ENCODE data around the gene PILRB. TPM values are rescaled to one million over a fixed set of nuclear protein-coding genes. Genes with fewer than 3 reads are reported as not detected.
"Not testable (repeated sequence)": the region's sequence is repeated elsewhere in the genome, so short reads cannot be mapped to it uniquely, and the experiment has no call there.

Gene PILRB
- total RNA-seq (10 to 100 TPM; 13.2 to 15.6 (median 13.7) TPM), polyA plus RNA-seq (18.1 TPM)
- long read RNA-seq, donor 1, full-length matches to known transcripts, result 1 of 5 reads
- long read RNA-seq, donor 1, partial matches to known transcripts, result 0 of 5 reads
- long read RNA-seq, donor 1, other reads (novel, unspliced or antisense), result 4 of 5 reads
- long read RNA-seq, donor 2, partial matches to known transcripts, result 1 of 6 reads
- long read RNA-seq, donor 2, other reads (novel, unspliced or antisense), result 4 of 6 reads
- long read RNA-seq, donor 3, partial matches to known transcripts, result 0 of 5 reads
- long read RNA-seq, donor 3, other reads (novel, unspliced or antisense), result 5 of 5 reads
- long read RNA-seq, donor 4, partial matches to known transcripts, result 0 of 3 reads
- long read RNA-seq, donor 4, other reads (novel, unspliced or antisense), result 3 of 3 reads

DNA sequence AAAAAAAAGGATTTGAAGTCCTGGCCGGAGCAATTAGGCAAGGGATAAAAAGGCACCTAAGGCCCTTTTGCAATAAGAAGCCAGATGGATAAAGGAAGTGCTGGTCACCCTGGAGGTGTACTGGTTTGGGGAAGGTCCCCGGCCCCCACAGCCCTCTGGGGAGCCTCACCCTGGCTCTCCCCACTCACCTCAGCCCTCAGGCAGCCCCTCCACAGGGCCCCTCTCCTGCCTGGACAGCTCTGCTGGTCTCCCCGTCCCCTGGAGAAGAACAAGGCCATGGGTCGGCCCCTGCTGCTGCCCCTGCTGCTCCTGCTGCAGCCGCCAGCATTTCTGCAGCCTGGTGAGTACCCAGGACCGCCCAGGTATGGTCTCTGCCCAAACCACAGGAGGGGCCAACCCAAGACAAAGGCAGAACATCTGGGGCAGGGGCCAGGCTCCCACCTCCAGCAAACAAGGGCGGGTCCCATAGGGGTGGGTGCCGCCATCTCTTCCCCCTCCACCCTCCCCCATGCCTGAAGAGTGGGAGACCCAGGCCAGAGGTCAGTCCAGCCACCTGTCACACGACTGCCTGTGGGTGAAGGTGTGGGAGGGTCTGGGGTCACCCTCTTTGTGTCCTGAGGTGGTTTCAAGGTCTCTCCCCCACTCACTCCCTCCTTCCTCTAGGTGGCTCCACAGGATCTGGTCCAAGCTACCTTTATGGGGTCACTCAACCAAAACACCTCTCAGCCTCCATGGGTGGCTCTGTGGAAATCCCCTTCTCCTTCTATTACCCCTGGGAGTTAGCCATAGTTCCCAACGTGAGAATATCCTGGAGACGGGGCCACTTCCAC is at the start of gene PILRB:
TSS of gene PILRB (plus strand) at position 91 of the 830 bp plus-strand sequence. CDS start at position 277, 186 bp downstream.
- intact Hi-C loops (cut with DNase I), result no loop called here
- ATAC-seq, result no peak
- peak in 1 of 3 donors; percentile 16 for DNase-seq

DNA sequence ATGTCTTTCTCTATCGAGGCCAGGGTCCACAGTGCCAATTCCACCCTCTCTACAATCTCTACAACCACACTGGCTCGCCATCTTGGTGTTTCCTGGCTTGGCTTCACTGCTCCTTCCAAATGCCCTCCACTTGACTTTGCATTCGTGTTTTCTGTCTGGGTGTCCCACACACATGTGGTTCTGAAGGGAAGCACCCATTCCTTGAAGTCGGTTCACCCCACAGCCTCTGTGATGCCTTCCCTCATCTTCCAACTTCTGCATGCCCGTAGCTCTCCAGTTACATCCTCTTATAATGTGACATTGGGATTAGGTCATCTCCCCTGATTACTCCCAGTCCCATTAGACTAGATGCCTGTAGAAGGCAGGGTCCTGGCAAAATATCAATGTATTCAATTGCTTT is 39.6 kb upstream of the PILRB start:
- DNase-seq; H3K27ac ChIP-seq (ENCODE audit: low read length); ATAC-seq; intact Hi-C loops (cut with DNase I); H3K27me3 ChIP-seq (ENCODE audit: control insufficient read depth, insufficient read depth); H3K9me3 ChIP-seq (ENCODE audit: control insufficient read depth, low read length); H3K4me3 ChIP-seq (ENCODE audit: low read length); H3K4me1 ChIP-seq (ENCODE audit: control insufficient read depth, insufficient read depth, low read length): not testable (repeated sequence)
- 88% methylated on average over 4 of the region's 5 CpGs for WGBS

More for the DNA sequence above, at the start of gene PILRB:
- no peak within 1 kb of the TSS for H3K27ac ChIP-seq (ENCODE audit: low read length)
- no peaks in the 10 kb centered on the region for H3K27me3 ChIP-seq (ENCODE audit: control insufficient read depth, insufficient read depth)
- 85% methylated on average over 11 of the region's 11 CpGs for WGBS
- H3K4me3 ChIP-seq (ENCODE audit: low read length), result no peak within 1 kb of the TSS
- no peaks in the 10 kb centered on the region for H3K9me3 ChIP-seq (ENCODE audit: control insufficient read depth, low read length)
- H3K4me1 ChIP-seq (ENCODE audit: control insufficient read depth, insufficient read depth, low read length), result no peaks in the 10 kb centered on the region

DNA sequence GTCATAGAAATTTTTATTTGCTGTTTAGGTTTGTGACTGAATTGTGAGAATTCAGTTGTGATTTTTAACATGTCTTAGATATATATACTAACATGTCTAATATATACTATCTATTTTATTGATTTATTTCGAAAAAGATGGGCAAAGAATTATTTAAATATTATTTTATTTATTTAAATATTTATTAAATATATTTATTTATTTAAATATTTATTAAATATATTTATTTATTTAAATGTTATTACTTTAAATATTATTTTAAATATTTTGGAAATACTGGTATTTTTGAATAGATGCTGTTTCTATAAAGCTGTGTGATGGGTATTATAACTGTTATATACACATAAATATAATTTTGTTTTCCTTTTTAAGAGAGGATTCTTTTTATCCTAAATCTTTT is 36.3 kb upstream of the PILRB start:
- ATAC-seq, result not testable (repeated sequence)
- WGBS, result 99% methylated on average over 1 of the region's 1 CpG

GRCh38 chr7:100324194-100324593 is 33.7 kb upstream of the PILRB start:
- intact Hi-C loops (cut with DNase I), result not testable (repeated sequence)

More for the DNA sequence above, 36.3 kb upstream of the PILRB start:
- H3K4me3 ChIP-seq (ENCODE audit: low read length); H3K4me1 ChIP-seq (ENCODE audit: control insufficient read depth, insufficient read depth, low read length); H3K27me3 ChIP-seq (ENCODE audit: control insufficient read depth, insufficient read depth); H3K27ac ChIP-seq (ENCODE audit: low read length); DNase-seq; intact Hi-C loops (cut with DNase I); H3K9me3 ChIP-seq (ENCODE audit: control insufficient read depth, low read length): not testable (repeated sequence)

DNA sequence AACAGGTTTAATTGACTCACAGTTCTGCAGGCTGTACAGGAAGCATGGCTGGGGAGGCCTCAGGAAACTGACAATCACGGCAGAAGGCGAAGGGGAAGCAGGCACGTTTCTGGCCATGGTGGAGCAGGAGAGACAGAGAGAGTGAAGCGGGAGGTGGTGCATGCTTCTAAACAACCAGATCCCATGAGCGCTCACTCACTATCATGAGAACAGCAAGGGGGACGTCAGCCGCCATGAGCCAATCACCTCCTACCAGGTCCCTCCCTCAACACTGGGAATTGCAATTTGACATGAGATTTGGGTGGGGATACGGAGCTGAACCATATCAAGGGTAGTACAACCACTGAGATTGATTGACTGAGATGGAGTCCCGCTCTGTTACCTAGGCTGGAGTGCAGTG is 32.2 kb upstream of the PILRB start:
- DNase-seq; H3K9me3 ChIP-seq (ENCODE audit: control insufficient read depth, low read length); intact Hi-C loops (cut with DNase I); H3K27ac ChIP-seq (ENCODE audit: low read length); H3K27me3 ChIP-seq (ENCODE audit: control insufficient read depth, insufficient read depth); H3K4me3 ChIP-seq (ENCODE audit: low read length); H3K4me1 ChIP-seq (ENCODE audit: control insufficient read depth, insufficient read depth, low read length); ATAC-seq: not testable (repeated sequence)
- WGBS, result 88% methylated on average over 9 of the region's 9 CpGs

More at GRCh38 chr7:100324194-100324593, 33.7 kb upstream of the PILRB start:
- H3K4me1 ChIP-seq (ENCODE audit: control insufficient read depth, insufficient read depth, low read length); H3K4me3 ChIP-seq (ENCODE audit: low read length); DNase-seq; H3K27me3 ChIP-seq (ENCODE audit: control insufficient read depth, insufficient read depth); H3K27ac ChIP-seq (ENCODE audit: low read length); H3K9me3 ChIP-seq (ENCODE audit: control insufficient read depth, low read length); ATAC-seq: not testable (repeated sequence)
- 92% methylated on average over 13 of the region's 13 CpGs for WGBS

- H3K9me3 ChIP-seq (ENCODE audit: control insufficient read depth, low read length); H3K4me3 ChIP-seq (ENCODE audit: low read length); H3K27ac ChIP-seq (ENCODE audit: low read length); ATAC-seq; intact Hi-C loops (cut with DNase I); H3K27me3 ChIP-seq (ENCODE audit: control insufficient read depth, insufficient read depth); DNase-seq; H3K4me1 ChIP-seq (ENCODE audit: control insufficient read depth, insufficient read depth, low read length): not testable (repeated sequence)
- 95% methylated on average over 10 of the region's 11 CpGs for WGBS
Measured at GRCh38 chr7:100326914-100327313, 31.0 kb upstream of the PILRB start.

DNA sequence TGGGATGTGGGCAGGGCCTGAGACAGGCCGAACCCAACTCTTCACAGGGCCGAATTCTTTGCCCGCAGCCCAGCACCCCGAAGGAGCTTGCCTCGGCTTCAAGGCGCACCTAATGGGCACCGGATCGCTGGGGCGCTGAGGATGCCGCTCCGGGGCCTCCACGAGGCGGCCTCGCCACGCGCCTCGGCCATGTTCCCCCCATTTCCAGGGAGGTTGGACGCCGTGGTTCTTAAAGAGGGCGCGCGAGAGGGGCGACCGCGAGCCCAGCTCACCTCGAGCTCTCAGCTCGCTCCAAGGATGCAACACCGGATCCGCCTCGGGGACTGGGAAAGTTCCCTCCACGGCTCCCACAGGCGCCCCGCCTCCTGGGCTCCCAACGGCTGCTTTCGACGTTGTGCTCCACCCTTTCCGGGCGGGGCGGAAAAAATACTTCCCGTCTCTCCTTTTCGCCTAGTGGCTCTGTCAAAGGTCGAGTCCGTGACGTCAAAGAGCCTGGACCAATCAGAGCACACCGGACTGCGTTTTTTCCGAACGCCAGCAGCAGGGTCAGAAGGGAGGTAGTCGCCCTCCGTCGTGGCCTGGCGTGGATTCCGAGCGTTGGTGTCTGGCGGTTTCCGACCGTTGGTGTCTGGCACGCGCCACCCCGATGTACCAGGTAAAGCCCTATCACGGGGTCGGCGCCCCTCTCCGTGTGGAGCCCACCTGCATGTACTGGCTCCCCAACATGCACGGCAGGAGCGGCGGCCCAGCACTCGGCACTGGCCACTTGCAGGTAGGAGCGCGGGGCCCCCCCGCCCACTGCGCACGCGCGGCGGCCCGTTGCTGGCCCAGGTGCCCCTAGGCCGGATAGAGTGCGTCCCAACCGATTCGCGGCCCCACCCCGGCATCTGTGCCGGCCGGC is 22.1 kb upstream of the PILRB start:
- Histone ChIP-seq H3K4me3 (ENCODE audit: low read length) (peak overlapping the region; percentile 41), H3K27ac (ENCODE audit: low read length) (peak overlapping the region; percentile 91)
- H3K4me1 ChIP-seq (ENCODE audit: control insufficient read depth, insufficient read depth, low read length); H3K9me3 ChIP-seq (ENCODE audit: control insufficient read depth, low read length); H3K27me3 ChIP-seq (ENCODE audit: control insufficient read depth, insufficient read depth); intact Hi-C loops (cut with DNase I): not testable (repeated sequence)
- under 1% methylated on average over 81 of the region's 85 CpGs for WGBS
- DNase-seq, result peak; percentile 94 to 97 (median 96)
- ATAC-seq, result peak; percentile 99 to 100

- H3K27ac ChIP-seq (ENCODE audit: low read length); H3K9me3 ChIP-seq (ENCODE audit: control insufficient read depth, low read length); H3K4me3 ChIP-seq (ENCODE audit: low read length); DNase-seq; intact Hi-C loops (cut with DNase I); H3K27me3 ChIP-seq (ENCODE audit: control insufficient read depth, insufficient read depth); H3K4me1 ChIP-seq (ENCODE audit: control insufficient read depth, insufficient read depth, low read length); ATAC-seq: not testable (repeated sequence)
- WGBS, result 86% methylated on average over 15 of the region's 15 CpGs
Measured at GRCh38 chr7:100338083-100338696, 19.7 kb upstream of the PILRB start.

DNA sequence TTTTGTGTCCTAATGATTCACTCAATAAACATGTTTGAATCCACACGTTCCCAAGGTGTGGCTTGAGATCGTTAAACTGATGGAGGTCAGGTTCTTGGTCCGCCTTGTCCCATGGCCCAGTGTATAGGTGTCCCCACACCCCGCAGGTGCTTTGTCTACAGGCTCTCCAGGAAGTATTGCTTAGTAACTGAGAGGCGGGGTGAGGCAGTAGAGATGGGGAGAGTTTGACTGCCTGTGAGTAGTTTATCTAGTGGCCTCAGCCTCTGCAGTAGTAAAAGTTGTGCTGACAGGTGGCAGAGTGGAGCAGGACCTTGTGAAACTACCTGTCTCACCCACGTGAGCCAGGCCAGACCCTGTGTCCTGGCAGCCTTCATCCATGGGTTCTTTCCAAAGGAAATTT is 16.6 kb upstream of the PILRB start:
- H3K4me1 ChIP-seq (ENCODE audit: control insufficient read depth, insufficient read depth, low read length); H3K27me3 ChIP-seq (ENCODE audit: control insufficient read depth, insufficient read depth); H3K27ac ChIP-seq (ENCODE audit: low read length); H3K4me3 ChIP-seq (ENCODE audit: low read length); intact Hi-C loops (cut with DNase I); DNase-seq; H3K9me3 ChIP-seq (ENCODE audit: control insufficient read depth, low read length): not testable (repeated sequence)
- peak in 1 of 2 donors; percentile 35 for ATAC-seq
- WGBS, result 82% methylated on average over 6 of the region's 6 CpGs

- intact Hi-C loops (cut with DNase I), result no loop called here
Measured at GRCh38 chr7:100342765-100343164, 15.2 kb upstream of the PILRB start.

More at GRCh38 chr7:100342765-100343164, 15.2 kb upstream of the PILRB start:
- no peaks in the 10 kb centered on the region for H3K9me3 ChIP-seq (ENCODE audit: control insufficient read depth, low read length)
- WGBS, result 48% methylated on average over 6 of the region's 6 CpGs
- H3K4me1 ChIP-seq (ENCODE audit: control insufficient read depth, insufficient read depth, low read length), result no peaks in the 10 kb centered on the region
- no peak overlapping the region for H3K4me3 ChIP-seq (ENCODE audit: low read length)
- H3K27ac ChIP-seq (ENCODE audit: low read length), result peak overlapping the region; percentile 36
- no peak for ATAC-seq
- no peaks in the 10 kb centered on the region for H3K27me3 ChIP-seq (ENCODE audit: control insufficient read depth, insufficient read depth)
- no peak for DNase-seq
